ENCODE measurements around the gene CCDC66. TPM values are rescaled to one million over a fixed set of nuclear protein-coding genes. Genes with fewer than 3 reads are reported as not detected.
"Not testable (repeated sequence)": the region's sequence is repeated elsewhere in the genome, so short reads cannot be mapped to it uniquely, and the experiment has no call there.

CCDC66 gene
- total RNA-seq, 1 experiment from 2014 or later = 28.6 TPM

DNA sequence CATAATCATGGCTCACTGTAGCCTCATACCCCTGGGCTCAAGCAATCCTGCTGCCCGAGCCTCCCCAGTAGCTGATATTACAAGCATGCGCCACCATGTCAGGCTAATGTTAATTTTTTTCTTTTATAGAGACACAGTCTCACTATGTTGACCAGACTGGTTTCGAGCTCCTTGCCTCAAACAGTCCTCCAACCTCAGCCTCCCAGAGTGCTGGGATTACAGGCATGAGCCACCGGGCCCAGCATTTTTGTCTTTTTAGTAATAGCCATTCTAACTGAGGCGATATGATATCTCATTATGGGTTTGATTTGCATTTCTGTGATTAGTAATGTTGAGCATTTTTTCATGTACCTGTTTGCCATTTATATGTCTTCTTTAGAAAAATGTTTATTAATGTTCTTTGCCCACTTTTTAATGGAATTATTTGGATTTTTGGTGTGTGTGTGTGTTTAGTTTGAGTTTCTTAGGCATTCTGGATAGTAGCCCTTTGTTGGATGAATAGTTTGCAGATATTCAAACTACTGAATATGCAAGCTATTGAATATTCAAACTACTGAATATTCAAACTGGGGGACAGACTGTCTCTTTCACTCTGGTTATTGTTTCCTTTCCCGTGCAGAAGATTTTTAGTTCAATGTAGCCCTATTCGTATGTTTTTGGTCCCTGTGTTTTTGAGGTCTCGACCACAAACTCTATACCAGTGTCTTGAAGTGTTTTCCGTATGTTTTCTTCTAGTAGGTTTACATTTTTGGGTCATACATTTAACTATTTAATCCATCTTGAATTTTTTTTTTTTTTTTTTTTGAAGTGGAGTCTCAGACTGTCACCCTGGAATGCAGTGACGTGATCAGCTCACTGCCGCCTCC is 39.2 kb downstream of the CCDC66 start:
- Mint-ChIP-seq H3K27me3 (ENCODE audit: insufficient read depth, unreplicated experiment) (no peaks in the 10 kb centered on the region), H3K4me1 (ENCODE audit: low read depth, unreplicated experiment) (no peaks in the 10 kb centered on the region), H3K9me3 (ENCODE audit: unreplicated experiment) (no peaks in the 10 kb centered on the region), H3K4me3 (ENCODE audit: unreplicated experiment) (no peak overlapping the region), H3K36me3 (ENCODE audit: insufficient read depth, unreplicated experiment) (peaks cover 19% of the 10 kb centered on the region), H3K27ac (ENCODE audit: unreplicated experiment) (no peak overlapping the region)
- Histone ChIP-seq H3K4me3 (ENCODE audit: low read depth, low read length) (no peak overlapping the region), H3K9me3 (no peaks in the 10 kb centered on the region), H3K27me3 (replicated peaks; ENCODE audit: control insufficient read depth, insufficient read depth, low read length) (no peaks in the 10 kb centered on the region), H3K4me1 (no peaks in the 10 kb centered on the region), H3K36me3 (ENCODE audit: control insufficient read depth, insufficient read depth, low read length) (no peaks in the 10 kb centered on the region)
- DNase-seq = no peak
- no TSS peak for BruUV-seq (replicated peaks)
- ChIA-PET POLR2A (no interaction called here), CTCF (no interaction called here)
- TF ChIP-seq, protein P1, sequence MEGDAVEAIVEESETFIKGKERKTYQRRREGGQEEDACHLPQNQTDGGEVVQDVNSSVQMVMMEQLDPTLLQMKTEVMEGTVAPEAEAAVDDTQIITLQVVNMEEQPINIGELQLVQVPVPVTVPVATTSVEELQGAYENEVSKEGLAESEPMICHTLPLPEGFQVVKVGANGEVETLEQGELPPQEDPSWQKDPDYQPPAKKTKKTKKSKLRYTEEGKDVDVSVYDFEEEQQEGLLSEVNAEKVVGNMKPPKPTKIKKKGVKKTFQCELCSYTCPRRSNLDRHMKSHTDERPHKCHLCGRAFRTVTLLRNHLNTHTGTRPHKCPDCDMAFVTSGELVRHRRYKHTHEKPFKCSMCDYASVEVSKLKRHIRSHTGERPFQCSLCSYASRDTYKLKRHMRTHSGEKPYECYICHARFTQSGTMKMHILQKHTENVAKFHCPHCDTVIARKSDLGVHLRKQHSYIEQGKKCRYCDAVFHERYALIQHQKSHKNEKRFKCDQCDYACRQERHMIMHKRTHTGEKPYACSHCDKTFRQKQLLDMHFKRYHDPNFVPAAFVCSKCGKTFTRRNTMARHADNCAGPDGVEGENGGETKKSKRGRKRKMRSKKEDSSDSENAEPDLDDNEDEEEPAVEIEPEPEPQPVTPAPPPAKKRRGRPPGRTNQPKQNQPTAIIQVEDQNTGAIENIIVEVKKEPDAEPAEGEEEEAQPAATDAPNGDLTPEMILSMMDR (IDR thresholded peaks at IDR 0.05; ENCODE audit: insufficient read depth in 1 of 2, low read depth in 1 of 2, low read length in 1 of 2, severe bottlenecking in 1 of 2, unreplicated experiment in 1 of 2) = no peak
- intact Hi-C loops (cut with micrococcal nuclease; ENCODE audit: unreplicated experiment) = no loop called here

DNA sequence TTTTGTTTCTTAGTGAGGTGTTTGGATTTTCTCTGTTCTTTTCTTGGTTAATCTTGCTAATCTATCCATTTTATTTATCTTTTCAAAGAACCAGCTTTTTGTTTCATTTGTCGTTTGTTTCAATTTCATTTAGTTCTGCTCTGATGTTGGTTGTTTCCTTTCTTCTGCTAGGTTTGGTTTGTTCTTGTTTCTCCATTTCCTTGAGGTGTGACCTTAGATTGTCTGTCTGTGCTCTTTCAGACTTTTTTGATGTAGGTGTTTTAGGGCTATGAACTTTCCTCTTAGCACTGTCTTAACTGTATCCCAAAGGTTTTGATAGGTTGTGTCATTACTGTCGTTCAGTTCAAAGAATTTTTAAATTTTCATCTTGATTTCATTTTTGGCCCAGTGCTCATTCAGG is 51.5 kb downstream of the CCDC66 start:
- H3K27ac Mint-ChIP-seq (ENCODE audit: unreplicated experiment); H3K4me3 Mint-ChIP-seq (ENCODE audit: unreplicated experiment); H3K27me3 ChIP-seq (replicated peaks; ENCODE audit: control insufficient read depth, insufficient read depth, low read length); H3K9me3 ChIP-seq; H3K27me3 Mint-ChIP-seq (ENCODE audit: insufficient read depth, unreplicated experiment); H3K4me1 Mint-ChIP-seq (ENCODE audit: low read depth, unreplicated experiment); BruUV-seq (replicated peaks); H3K4me3 ChIP-seq (ENCODE audit: low read depth, low read length); H3K4me1 ChIP-seq; H3K36me3 ChIP-seq (ENCODE audit: control insufficient read depth, insufficient read depth, low read length); intact Hi-C loops (cut with micrococcal nuclease; ENCODE audit: unreplicated experiment); CTCF ChIA-PET; DNase-seq; POLR2A ChIA-PET: not testable (repeated sequence)
- peaks cover 40% of the 10 kb centered on the region for H3K36me3 Mint-ChIP-seq (ENCODE audit: insufficient read depth, unreplicated experiment)
- peaks cover 17% of the 10 kb centered on the region for H3K9me3 Mint-ChIP-seq (ENCODE audit: unreplicated experiment)

DNA sequence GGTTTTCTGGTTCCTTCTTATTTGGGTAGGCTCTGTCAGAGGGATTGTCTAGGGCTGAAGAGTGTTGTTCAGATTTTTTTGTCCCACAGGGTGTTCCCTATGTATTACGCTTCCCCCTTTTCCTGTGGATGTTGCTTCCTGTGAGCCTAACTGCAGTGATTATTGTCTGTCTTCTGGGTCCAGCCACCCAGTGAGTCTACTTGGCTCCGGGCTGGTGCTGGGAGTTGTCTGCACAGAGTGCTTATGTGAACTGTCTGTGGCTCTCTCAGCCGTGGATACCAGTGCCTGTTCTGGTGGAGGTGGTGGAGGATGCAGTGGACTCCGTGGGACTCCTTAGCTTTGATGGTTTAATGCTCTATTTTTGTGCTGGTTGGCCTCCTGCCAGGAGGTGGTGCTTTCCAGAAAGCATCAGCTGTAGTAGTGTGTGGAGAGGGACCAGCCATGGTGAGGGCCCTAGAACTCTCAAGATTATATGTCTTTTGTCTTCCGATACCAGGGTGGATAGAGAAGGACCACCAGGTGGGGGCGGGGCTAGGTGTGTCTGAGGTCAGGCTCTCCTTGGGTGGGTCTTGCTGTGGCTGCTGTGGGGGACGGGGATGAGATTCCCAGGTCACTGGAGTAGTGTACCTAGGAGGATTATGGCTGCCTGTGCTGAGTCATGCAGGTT is 53.8 kb downstream of the CCDC66 start:
- H3K27me3 Mint-ChIP-seq (ENCODE audit: insufficient read depth, unreplicated experiment) = no peaks in the 10 kb centered on the region
- Histone ChIP-seq H3K4me3 (ENCODE audit: low read depth, low read length) (no peak overlapping the region), H3K9me3 (no peaks in the 10 kb centered on the region), H3K27me3 (replicated peaks; ENCODE audit: control insufficient read depth, insufficient read depth, low read length) (no peaks in the 10 kb centered on the region), H3K36me3 (ENCODE audit: control insufficient read depth, insufficient read depth, low read length) (peaks cover 3% of the 10 kb centered on the region; the same call in 1 of the 2 replicates), H3K4me1 (no peaks in the 10 kb centered on the region)
- intact Hi-C loops (cut with micrococcal nuclease; ENCODE audit: unreplicated experiment) = no loop called here
- DNase-seq = no peak
- H3K27ac Mint-ChIP-seq (ENCODE audit: unreplicated experiment) = peak overlapping the region; percentile 11
- BruUV-seq (replicated peaks) = no TSS peak
- CTCF ChIA-PET = interaction anchor here (0.6 kb wide), 1 partner anchor 9 kb away, joined by 3 read pairs; no protein-coding TSS in a partner anchor
- no peaks in the 10 kb centered on the region for H3K9me3 Mint-ChIP-seq (ENCODE audit: unreplicated experiment)
- no peak overlapping the region for H3K4me3 Mint-ChIP-seq (ENCODE audit: unreplicated experiment)
- H3K36me3 Mint-ChIP-seq (ENCODE audit: insufficient read depth, unreplicated experiment) = peaks cover 29% of the 10 kb centered on the region
- TF ChIP-seq, protein P1 (IDR thresholded peaks at IDR 0.05; ENCODE audit: insufficient read depth in 1 of 2, low read depth in 1 of 2, low read length in 1 of 2, severe bottlenecking in 1 of 2, unreplicated experiment in 1 of 2) = no peak
- H3K4me1 Mint-ChIP-seq (ENCODE audit: low read depth, unreplicated experiment) = no peaks in the 10 kb centered on the region
- POLR2A ChIA-PET = no interaction called here

Measured in Caco-2 (cell line).